Stomach smooth muscle (tissue), 2 donors: Measurements from ENCODE around the gene TOPAZ1.

Experiments used
- H3K27ac ChIP-seq: one replicate; pipeline ENCODE4 v1.7.0; 2013; ENCODE audit warnings: mild to moderate bottlenecking, low read length, inconsistent platforms
- H3K27me3 ChIP-seq, 2 donors: one replicate each; pipeline ENCODE4 v1.7.0; 2013; ENCODE audit warnings: low read length in 2 of 2; ENCODE audit not compliant: insufficient read depth in 2 of 2, control insufficient read depth in 1 of 2
- H3K36me3 ChIP-seq, 2 donors: one replicate each; pipeline ENCODE4 v1.7.0; 2013; ENCODE audit warnings: low read length in 2 of 2; ENCODE audit not compliant: control insufficient read depth in 2 of 2, insufficient read depth in 2 of 2
- H3K4me1 ChIP-seq: one replicate; pipeline ENCODE4 v1.7.0; 2013; ENCODE audit warnings: low read length; ENCODE audit not compliant: control insufficient read depth, insufficient read depth
- H3K4me3 ChIP-seq, 2 donors: one replicate each; pipeline ENCODE4 v1.7.0; 2013; ENCODE audit warnings: low read length in 2 of 2
- H3K9ac ChIP-seq, 2 donors: one replicate each; pipeline ENCODE4 v1.7.0; 2013; ENCODE audit warnings: low read length in 2 of 2, mild to moderate bottlenecking in 1 of 2
- H3K9me3 ChIP-seq, 2 donors: one replicate each; pipeline ENCODE4 v1.7.0; 2013; ENCODE audit warnings: low read length in 2 of 2; ENCODE audit not compliant: control insufficient read depth in 2 of 2
- donor health status: healthy.
- donor health status: Pancreatic carcinoma.

Gene TOPAZ1

DNA sequence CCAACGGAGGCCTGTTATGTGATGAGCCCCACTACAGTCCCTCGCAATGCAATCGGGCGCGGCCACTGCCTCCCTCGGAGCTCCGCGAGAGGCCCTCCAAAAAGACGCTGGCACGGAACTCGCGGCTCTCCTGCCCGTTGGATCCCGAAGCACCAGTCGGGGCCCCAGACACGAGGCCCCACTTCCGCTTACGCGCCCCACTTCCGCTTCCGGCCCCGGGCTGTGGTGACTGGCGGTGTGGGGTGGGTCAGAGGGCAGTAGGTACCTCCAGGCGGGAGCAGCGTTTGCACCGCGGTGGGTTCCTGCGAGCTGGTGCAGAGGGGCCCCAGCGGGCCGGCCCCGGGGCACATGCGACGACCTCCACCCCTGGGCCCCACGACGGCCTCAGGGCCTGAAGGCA, at the start of gene TOPAZ1:
TSS of gene TOPAZ1 (plus strand) at position 181 of the 400 bp plus-strand sequence. CDS start at position 349, 168 bp downstream.
- Histone ChIP-seq H3K36me3 (no peaks in the 10 kb centered on the region), H3K4me3 (no peak within 1 kb of the TSS), H3K9me3 (no peaks in the 10 kb centered on the region), H3K4me1 (no peaks in the 10 kb centered on the region), H3K27me3 (peaks cover 2 to 4% of the 10 kb centered on the region in 2 donors), H3K27ac (no peak within 1 kb of the TSS), H3K9ac (no peak within 1 kb of the TSS)

DNA sequence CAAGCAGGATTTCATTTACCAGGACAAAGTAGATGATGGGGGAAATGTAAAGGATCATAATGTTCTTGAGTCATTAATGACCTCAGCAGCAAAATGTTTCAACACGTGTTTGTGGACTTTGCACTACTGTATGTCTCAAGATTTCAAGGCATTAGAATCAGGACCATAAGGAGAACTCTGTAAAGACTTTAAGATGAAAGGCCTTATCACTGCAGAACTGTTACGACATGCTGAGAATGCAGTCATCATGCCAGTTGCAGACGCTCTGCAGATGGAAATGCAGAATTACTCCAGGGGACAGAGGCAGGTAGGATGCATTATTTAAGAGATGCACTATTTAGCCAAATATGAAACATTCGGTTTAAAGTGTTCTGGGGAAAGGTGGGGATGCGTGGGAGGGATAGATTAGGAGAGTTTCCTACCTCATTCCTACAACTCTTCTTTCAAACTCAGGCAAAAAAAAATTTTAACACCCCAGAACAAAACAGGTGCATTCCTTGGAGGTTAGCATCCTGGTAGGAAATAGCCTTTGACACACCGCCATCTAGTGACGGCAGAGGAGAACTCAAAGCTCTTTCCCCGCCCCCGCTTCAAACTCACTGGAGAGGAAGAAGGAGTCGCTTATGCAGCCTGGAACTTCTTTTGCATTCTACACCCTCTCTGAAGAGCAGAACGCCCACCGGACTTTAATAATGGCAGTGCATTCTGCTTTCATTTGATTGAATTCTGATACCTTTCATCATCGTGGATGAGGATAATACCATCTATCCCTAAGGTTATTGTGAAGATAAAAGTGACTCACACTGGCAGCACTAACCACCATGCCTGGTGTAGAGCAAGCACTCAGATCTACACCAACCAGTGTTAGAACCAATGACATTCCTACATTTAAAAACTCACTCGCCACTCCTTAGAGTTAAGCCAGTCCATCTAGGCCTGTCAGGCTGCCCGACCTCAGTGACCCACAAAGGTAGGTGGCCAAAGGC, 43.1 kb upstream of the TOPAZ1 start:
- no peaks in the 10 kb centered on the region for H3K9me3 ChIP-seq
- no peak overlapping the region for H3K4me3 ChIP-seq
- no peaks in the 10 kb centered on the region for H3K27me3 ChIP-seq
- no peak overlapping the region for H3K9ac ChIP-seq
- no peaks in the 10 kb centered on the region for H3K4me1 ChIP-seq
- no peaks in the 10 kb centered on the region for H3K36me3 ChIP-seq
- no peak overlapping the region for H3K27ac ChIP-seq

DNA sequence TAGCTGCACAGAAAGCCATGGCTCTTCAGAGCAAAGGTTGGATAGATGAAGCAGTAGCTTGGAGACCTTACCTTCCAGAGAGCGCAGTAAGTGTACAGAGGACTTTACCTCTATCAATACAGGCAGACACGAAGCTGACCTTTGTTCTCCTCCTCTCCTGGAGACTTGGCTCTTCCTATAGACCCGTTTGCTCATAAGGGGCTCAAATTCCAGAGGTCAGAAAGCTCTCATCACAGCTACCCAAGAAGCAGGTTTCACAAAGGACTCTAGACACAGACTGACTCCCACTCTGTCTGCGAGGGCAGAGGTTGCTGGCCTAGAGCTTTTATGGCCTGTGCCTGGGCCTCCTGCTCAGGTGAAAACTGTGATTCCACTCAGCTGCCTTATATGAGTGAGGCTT, 35.4 kb upstream of the TOPAZ1 start:
- Histone ChIP-seq H3K9me3 (no peaks in the 10 kb centered on the region), H3K9ac (no peak overlapping the region), H3K4me3 (no peak overlapping the region), H3K36me3 (no peaks in the 10 kb centered on the region), H3K27me3 (peaks cover 0 to 4% of the 10 kb centered on the region in 2 donors), H3K4me1 (no peaks in the 10 kb centered on the region), H3K27ac (no peak overlapping the region)

DNA sequence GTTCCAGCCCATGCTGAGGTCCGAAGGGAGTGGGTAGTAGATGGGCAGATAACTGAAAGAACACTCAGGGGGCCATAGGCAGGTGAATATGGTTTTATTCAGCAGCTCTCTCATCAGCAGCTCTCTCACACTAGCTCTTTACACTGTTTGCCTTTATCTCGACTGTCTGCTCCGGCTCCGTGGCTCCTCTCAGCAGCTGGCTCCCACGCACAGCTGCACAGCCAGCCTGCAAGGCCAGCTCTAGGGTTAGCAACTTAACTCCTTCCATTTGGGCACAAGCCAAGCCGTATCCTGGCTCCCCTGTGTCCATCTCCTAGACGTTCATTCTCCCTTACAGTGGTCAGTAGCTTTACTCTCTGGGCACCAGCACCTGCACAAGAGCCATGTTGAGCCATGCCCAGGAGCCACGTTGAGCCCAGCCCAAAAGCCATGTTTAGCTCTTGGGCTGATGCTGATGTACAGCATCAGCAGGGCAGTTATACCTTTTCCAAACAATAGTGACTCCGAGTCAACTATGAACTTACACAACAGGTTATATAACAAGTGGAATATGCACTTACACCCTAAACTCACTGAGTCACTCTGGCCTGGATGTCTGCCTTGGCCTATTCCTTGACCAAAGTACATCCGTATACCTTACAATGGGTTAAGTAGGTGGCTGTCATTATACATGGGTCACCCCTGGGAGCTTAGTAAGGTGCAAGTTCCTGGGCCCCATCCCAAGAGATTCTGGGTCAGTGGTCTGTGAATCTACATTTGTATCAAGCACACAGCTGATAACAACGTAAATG, 34.6 kb upstream of the TOPAZ1 start:
- no peak overlapping the region for H3K4me3 ChIP-seq
- no peak overlapping the region for H3K9ac ChIP-seq
- H3K27ac ChIP-seq: no peak overlapping the region
- no peaks in the 10 kb centered on the region for H3K4me1 ChIP-seq
- no peaks in the 10 kb centered on the region for H3K9me3 ChIP-seq
- peaks cover 3 to 4% of the 10 kb centered on the region in 2 donors for H3K27me3 ChIP-seq
- no peaks in the 10 kb centered on the region for H3K36me3 ChIP-seq

DNA sequence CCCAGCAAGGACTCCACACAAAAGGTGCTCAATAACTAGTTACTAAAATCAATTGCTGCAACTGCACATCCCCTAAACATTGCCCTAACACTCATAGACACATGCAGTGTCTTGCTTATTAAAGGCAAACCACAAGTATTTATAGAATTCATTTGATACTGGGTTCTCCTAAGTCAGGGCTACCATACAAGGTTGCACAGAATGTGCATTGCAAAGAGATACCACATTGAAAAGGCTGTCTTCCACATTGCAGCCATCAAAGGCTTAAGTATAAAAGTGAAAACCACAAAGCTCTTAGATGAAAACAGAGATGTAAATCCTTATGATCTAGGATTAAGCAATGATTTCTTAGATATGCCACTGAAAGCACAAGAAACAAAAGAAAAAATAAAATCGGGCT, 33.6 kb upstream of the TOPAZ1 start:
- H3K4me3 ChIP-seq: no peak overlapping the region
- H3K27ac ChIP-seq: no peak overlapping the region
- H3K9me3 ChIP-seq: no peaks in the 10 kb centered on the region
- no peaks in the 10 kb centered on the region for H3K4me1 ChIP-seq
- no peak overlapping the region for H3K9ac ChIP-seq
- peaks cover 3 to 4% of the 10 kb centered on the region in 2 donors for H3K27me3 ChIP-seq
- H3K36me3 ChIP-seq: no peaks in the 10 kb centered on the region

DNA sequence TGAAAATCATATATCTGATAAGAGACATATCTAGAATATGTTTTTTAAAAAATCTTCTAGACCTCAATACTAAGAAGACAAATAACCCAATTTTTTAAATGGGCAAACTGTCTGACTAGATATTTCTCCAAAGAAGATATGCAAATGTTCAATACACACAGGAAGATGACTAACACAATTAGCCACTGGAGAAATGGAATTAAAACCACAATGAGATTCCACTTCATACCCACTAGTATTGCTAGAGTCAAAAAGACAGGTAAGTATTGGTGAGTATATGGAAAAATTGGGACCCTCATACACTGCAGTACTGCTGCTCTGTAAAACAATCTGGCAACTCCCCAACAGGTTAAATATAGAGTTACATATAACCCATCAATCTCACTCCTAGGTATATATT, 33.1 kb upstream of the TOPAZ1 start:
- Histone ChIP-seq H3K27me3 (peaks cover 3 to 4% of the 10 kb centered on the region in 2 donors), H3K36me3 (no peaks in the 10 kb centered on the region), H3K27ac (no peak overlapping the region), H3K4me1 (no peaks in the 10 kb centered on the region), H3K4me3 (no peak overlapping the region), H3K9me3 (no peaks in the 10 kb centered on the region), H3K9ac (no peak overlapping the region)

DNA sequence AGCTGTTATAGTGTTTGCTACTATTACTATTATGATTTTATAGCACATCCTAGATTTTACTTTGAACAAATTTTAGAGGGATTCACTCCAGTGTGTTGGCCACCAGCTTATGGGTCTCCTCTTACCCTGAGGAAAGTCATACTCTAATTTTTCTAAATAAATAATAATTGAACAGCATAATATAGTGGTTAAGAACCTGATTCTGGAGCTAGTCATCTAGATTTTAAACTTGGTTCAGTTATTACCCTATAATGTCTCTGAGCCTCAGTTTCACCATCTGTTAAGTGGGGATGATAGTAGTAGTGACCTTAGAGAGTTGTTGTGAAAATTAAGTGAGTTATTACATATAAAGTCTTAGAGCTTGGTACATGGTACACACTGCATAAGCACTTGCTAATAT, 30.7 kb upstream of the TOPAZ1 start:
- no peaks in the 10 kb centered on the region for H3K9me3 ChIP-seq
- H3K4me3 ChIP-seq: no peak overlapping the region
- peaks cover 3 to 4% of the 10 kb centered on the region in 2 donors for H3K27me3 ChIP-seq
- no peak overlapping the region for H3K27ac ChIP-seq
- H3K4me1 ChIP-seq: no peaks in the 10 kb centered on the region
- H3K9ac ChIP-seq: no peak overlapping the region
- H3K36me3 ChIP-seq: no peaks in the 10 kb centered on the region

DNA sequence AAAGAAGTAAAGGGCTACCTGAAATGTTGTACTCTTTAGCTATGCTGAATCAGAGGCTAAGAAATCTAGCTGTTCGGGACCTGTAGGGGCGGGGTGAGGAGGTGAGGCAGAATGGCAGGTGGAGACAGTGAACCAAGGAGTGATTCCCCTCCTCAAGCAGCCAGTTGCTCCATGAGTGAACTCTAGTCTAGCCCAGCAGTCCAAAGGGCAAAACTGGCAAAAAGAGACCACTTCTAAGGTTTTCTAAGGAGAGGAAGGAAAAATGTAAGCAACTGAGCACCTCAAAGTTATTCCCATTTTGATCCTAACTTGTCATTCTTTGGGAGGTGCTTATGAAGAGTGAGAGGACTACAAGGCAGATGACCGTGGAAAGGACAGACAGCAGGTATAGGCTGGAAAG, 19.3 kb upstream of the TOPAZ1 start:
- H3K27ac ChIP-seq: no peak overlapping the region
- no peak overlapping the region for H3K4me3 ChIP-seq
- no peaks in the 10 kb centered on the region for H3K36me3 ChIP-seq
- no peak overlapping the region for H3K9ac ChIP-seq
- peaks cover 3 to 6% of the 10 kb centered on the region in 2 donors for H3K27me3 ChIP-seq
- H3K4me1 ChIP-seq: no peaks in the 10 kb centered on the region
- no peaks in the 10 kb centered on the region for H3K9me3 ChIP-seq

DNA sequence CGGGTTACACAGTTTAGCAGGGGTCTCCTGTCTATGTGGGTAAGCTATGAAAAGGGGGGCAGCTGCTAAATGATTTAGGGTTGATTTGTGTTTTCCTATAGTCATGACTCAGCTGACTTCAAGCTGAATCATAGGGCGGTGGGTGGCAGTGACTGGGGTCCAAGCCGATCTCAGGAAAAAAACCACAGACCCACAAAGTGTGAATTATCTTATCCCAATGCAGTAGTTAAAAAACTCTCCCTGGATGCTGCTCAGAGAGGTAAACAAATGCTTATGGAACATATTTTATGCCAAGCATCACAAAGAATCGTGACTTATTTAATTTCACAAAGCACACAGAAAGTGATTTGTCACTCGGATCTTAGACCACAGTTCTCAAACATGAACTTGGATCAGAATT, 18.4 kb upstream of the TOPAZ1 start:
- Histone ChIP-seq H3K9ac (no peak overlapping the region), H3K9me3 (no peaks in the 10 kb centered on the region), H3K4me1 (no peaks in the 10 kb centered on the region), H3K27me3 (peaks cover 3 to 6% of the 10 kb centered on the region in 2 donors), H3K27ac (no peak overlapping the region), H3K4me3 (no peak overlapping the region), H3K36me3 (no peaks in the 10 kb centered on the region)

DNA sequence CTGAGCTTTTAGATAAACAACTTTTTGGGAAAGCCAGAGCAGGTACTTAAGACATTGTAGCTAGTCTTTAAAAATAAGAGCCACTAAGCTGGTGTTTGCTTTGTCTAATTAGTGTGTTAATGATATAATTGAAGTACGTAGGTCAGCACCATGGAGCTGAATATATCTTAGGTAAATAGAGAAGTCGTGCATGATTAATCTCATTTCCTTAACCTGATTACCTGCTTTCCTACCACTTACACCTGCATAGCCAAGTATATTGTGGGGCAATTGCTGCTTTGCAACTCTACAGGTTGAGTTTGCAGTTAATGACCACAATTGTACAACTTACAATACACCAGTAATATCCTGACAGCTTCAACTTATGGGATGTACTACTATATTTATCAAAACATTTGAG, 17.6 kb upstream of the TOPAZ1 start:
- Histone ChIP-seq H3K27ac (no peak overlapping the region), H3K36me3 (no peaks in the 10 kb centered on the region), H3K27me3 (peaks cover 3 to 6% of the 10 kb centered on the region in 2 donors), H3K9ac (no peak overlapping the region), H3K4me1 (no peaks in the 10 kb centered on the region), H3K9me3 (no peaks in the 10 kb centered on the region), H3K4me3 (no peak overlapping the region)
